Activated T-cell treated with anti-CD3 and anti-CD28 coated beads for 48 hours (primary cell): ENCODE measurements around the gene SGSH.
A peak's percentile ranks its signal among the peaks of the same experiment; 100 is the strongest.
"Not testable (repeated sequence)": the region's sequence is repeated elsewhere in the genome, so short reads cannot be mapped to it uniquely, and the experiment has no call there.

Source experiments
- DNase-seq: peaks from one replicate; pipeline ENCODE4 v3.0.0-alpha.2; 2020; ENCODE audit warnings: low read depth

Gene SGSH

GRCh38 chr17:80253631-80254395 is 33.7 kb upstream of the SGSH start:
- DNase-seq, result no peak

GRCh38 chr17:80252871-80253270 is 32.7 kb upstream of the SGSH start:
- peak; percentile 86 for DNase-seq

GRCh38 chr17:80251966-80252365 is 31.8 kb upstream of the SGSH start:
- DNase-seq, result no peak

GRCh38 chr17:80248894-80249710 is 29.0 kb upstream of the SGSH start:
- no peak for DNase-seq

GRCh38 chr17:80248001-80248893 is 28.1 kb upstream of the SGSH start:
- DNase-seq, result no peak

GRCh38 chr17:80247561-80247960 is 27.4 kb upstream of the SGSH start:
- DNase-seq, result no peak

GRCh38 chr17:80246726-80247125 is 26.6 kb upstream of the SGSH start:
- DNase-seq, result no peak

GRCh38 chr17:80246266-80246681 is 26.1 kb upstream of the SGSH start:
- DNase-seq, result no peak

- DNase-seq, result no peak
Measured at GRCh38 chr17:80245566-80246265, 25.6 kb upstream of the SGSH start.

- no peak for DNase-seq
Measured at GRCh38 chr17:80244871-80245509, 24.9 kb upstream of the SGSH start.

- not testable (repeated sequence) for DNase-seq
Measured at GRCh38 chr17:80244448-80244847, 24.3 kb upstream of the SGSH start.

- DNase-seq, result no peak
Measured at GRCh38 chr17:80243526-80244433, 23.6 kb upstream of the SGSH start.

- no peak for DNase-seq
Measured at GRCh38 chr17:80242505-80242904, 22.4 kb upstream of the SGSH start.

- DNase-seq, result no peak
Measured at GRCh38 chr17:80237386-80237785, 17.3 kb upstream of the SGSH start.

- DNase-seq, result no peak
Measured at GRCh38 chr17:80236911-80237310, 16.8 kb upstream of the SGSH start.

- no peak for DNase-seq
Measured at GRCh38 chr17:80233202-80233601, 13.1 kb upstream of the SGSH start.

GRCh38 chr17:80232438-80232837 is 12.3 kb upstream of the SGSH start:
- DNase-seq, result no peak

GRCh38 chr17:80229011-80229410 is 8.9 kb upstream of the SGSH start:
- DNase-seq, result no peak

GRCh38 chr17:80228477-80228876 is 8.3 kb upstream of the SGSH start:
- DNase-seq, result no peak

GRCh38 chr17:80227666-80228065 is 7.5 kb upstream of the SGSH start:
- DNase-seq, result no peak
